HEK293 (cell line): ENCODE data around the gene ARHGAP21.

ENCODE experiments used
- BCL11A ChIP-seq: fragments of 450-650 bp; formaldehyde crosslinking; IDR thresholded peaks from 2 replicates; pipeline ENCODE4 v1.5.1; 2016; ENCODE audit warnings: low read depth, missing biosample characterization, missing genetic modification characterization
- FEZF1 ChIP-seq: fragments of 450-650 bp; formaldehyde crosslinking; IDR thresholded peaks from 2 replicates; pipeline ENCODE4 v1.5.1; 2016; ENCODE audit warnings: missing biosample characterization, missing genetic modification characterization
- YY1 ChIP-seq: fragments of 450-650 bp; formaldehyde crosslinking; IDR thresholded peaks from 2 replicates; pipeline ENCODE4 v1.5.1; 2018; ENCODE audit warnings: missing biosample characterization, missing genetic modification characterization
- ZBTB48 ChIP-seq: fragments of 450-650 bp; formaldehyde crosslinking; IDR thresholded peaks from 2 replicates; pipeline ENCODE4 v1.5.1; 2016; ENCODE audit warnings: missing biosample characterization, missing genetic modification characterization
- ZNF23 ChIP-seq: fragments of 450-650 bp; formaldehyde crosslinking; IDR thresholded peaks from 2 replicates; pipeline ENCODE4 v1.5.1; 2016; ENCODE audit warnings: missing biosample characterization, missing genetic modification characterization, borderline replicate concordance
- ZNF394 ChIP-seq: fragments of 450-650 bp; formaldehyde crosslinking; IDR thresholded peaks from 2 replicates; pipeline ENCODE4 v1.5.1; 2016; ENCODE audit warnings: missing biosample characterization, missing genetic modification characterization, mild to moderate bottlenecking, moderate library complexity, borderline replicate concordance
- ZNF670 ChIP-seq: fragments of 450-650 bp; formaldehyde crosslinking; IDR thresholded peaks from 2 replicates; pipeline ENCODE4 v1.5.1; 2016; ENCODE audit warnings: missing biosample characterization, missing genetic modification characterization, low read depth
- ZNF777 ChIP-seq: fragments of 450-650 bp; formaldehyde crosslinking; IDR thresholded peaks from 2 replicates; pipeline ENCODE4 v1.5.1; 2017; ENCODE audit warnings: missing biosample characterization, missing genetic modification characterization, borderline replicate concordance
- TF ChIP-seq, protein P1 (sequence below): fragments of 450-650 bp; formaldehyde crosslinking; IDR thresholded peaks from 2 replicates; pipeline ENCODE4 v1.5.1; 2016; ENCODE audit warnings: missing biosample characterization, missing genetic modification characterization
- TF ChIP-seq, protein P2 (sequence below): fragments of 450-650 bp; formaldehyde crosslinking; IDR thresholded peaks from 2 replicates; pipeline ENCODE4 v1.5.1; 2016; ENCODE audit warnings: missing biosample characterization, missing genetic modification characterization

DNA sequence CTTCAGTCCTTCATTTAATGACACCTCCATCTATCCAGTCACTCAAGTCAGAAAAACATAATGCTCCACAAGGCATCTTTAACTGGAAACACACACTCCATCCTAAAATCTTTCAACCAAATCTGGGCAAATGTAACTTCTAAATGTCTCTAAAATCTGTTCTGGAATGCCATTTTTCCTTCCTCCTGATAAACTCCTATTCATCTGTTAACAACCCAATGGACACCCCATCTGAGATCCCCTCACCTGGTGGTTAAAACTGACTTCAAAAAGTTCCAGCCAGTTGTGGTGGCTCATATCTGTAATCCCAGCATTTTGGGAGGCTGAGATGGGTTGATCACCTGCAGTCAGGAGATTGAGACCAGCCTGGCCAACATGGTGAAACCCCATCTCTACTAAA lies 78.7 kb downstream of the ARHGAP21 start:
- TF ChIP-seq FEZF1 (tag by site-specific recombination) (no peak), ZNF670 (tag by site-specific recombination) (no peak), ZNF23 (tag by site-specific recombination) (no peak), BCL11A (no peak), ZNF394 (tag by site-specific recombination) (no peak), ZBTB48 (no peak), YY1 (no peak), ZNF777 (tag by site-specific recombination) (no peak)
- TF ChIP-seq, protein P1, sequence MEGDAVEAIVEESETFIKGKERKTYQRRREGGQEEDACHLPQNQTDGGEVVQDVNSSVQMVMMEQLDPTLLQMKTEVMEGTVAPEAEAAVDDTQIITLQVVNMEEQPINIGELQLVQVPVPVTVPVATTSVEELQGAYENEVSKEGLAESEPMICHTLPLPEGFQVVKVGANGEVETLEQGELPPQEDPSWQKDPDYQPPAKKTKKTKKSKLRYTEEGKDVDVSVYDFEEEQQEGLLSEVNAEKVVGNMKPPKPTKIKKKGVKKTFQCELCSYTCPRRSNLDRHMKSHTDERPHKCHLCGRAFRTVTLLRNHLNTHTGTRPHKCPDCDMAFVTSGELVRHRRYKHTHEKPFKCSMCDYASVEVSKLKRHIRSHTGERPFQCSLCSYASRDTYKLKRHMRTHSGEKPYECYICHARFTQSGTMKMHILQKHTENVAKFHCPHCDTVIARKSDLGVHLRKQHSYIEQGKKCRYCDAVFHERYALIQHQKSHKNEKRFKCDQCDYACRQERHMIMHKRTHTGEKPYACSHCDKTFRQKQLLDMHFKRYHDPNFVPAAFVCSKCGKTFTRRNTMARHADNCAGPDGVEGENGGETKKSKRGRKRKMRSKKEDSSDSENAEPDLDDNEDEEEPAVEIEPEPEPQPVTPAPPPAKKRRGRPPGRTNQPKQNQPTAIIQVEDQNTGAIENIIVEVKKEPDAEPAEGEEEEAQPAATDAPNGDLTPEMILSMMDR (tag by site-specific recombination): no peak
- TF ChIP-seq, protein P2, sequence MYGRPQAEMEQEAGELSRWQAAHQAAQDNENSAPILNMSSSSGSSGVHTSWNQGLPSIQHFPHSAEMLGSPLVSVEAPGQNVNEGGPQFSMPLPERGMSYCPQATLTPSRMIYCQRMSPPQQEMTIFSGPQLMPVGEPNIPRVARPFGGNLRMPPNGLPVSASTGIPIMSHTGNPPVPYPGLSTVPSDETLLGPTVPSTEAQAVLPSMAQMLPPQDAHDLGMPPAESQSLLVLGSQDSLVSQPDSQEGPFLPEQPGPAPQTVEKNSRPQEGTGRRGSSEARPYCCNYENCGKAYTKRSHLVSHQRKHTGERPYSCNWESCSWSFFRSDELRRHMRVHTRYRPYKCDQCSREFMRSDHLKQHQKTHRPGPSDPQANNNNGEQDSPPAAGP: no peak
